Osteoblast (primary cell): ENCODE data around the gene GRAMD4. TPM values are rescaled to one million over a fixed set of nuclear protein-coding genes. Genes with fewer than 3 reads are reported as not detected.

Experiments used
- DNase-seq: peaks from one replicate; pipeline ENCODE4 v3.0.0; 2011; ENCODE audit warnings: low spot score, mixed read lengths; ENCODE audit not compliant: insufficient read length; ENCODE audit errors: missing footprints
- H2AFZ ChIP-seq: 2 replicates; pipeline ENCODE4 v1.6.0; 2011; ENCODE audit warnings: mild to moderate bottlenecking, low read length
- H3K27ac ChIP-seq: 2 replicates; pipeline ENCODE4 v1.5.1; 2011; ENCODE audit warnings: mild to moderate bottlenecking, low read depth, low read length, moderate library complexity
- H3K27me3 ChIP-seq: 2 replicates; pipeline ENCODE4 v1.6.0; 2012; ENCODE audit warnings: mild to moderate bottlenecking, control low read depth, inconsistent platforms, low read length, moderate library complexity; ENCODE audit not compliant: insufficient read depth
- H3K36me3 ChIP-seq: 2 replicates; pipeline ENCODE4 v1.5.1; 2011; ENCODE audit warnings: mild to moderate bottlenecking, low read length, control low read depth, moderate library complexity; ENCODE audit not compliant: insufficient read depth
- H3K4me1 ChIP-seq: 2 replicates; pipeline ENCODE4 v1.5.1; 2011; ENCODE audit warnings: mild to moderate bottlenecking, low read length, control low read depth, moderate library complexity; ENCODE audit not compliant: insufficient read depth
- H3K4me2 ChIP-seq: 2 replicates; pipeline ENCODE4 v1.6.0; 2011; ENCODE audit warnings: mild to moderate bottlenecking, low read length; ENCODE audit not compliant: insufficient read depth
- H3K4me3 ChIP-seq: fragments of 200-600 bp; sonication (generic); 3 replicates; pipeline ENCODE4 v1.5.1; 2012; ENCODE audit warnings: mild to moderate bottlenecking, low read length, inconsistent platforms; ENCODE audit not compliant: insufficient read depth
- H3K79me2 ChIP-seq: 2 replicates; pipeline ENCODE4 v1.6.0; 2012; ENCODE audit warnings: mild to moderate bottlenecking, low read length, control low read depth, inconsistent platforms; ENCODE audit not compliant: insufficient read depth
- H3K9me3 ChIP-seq: 2 replicates; pipeline ENCODE4 v1.5.1; 2011; ENCODE audit warnings: low read depth, low read length, control low read depth
- H4K20me1 ChIP-seq: 2 replicates; pipeline ENCODE4 v1.6.0; 2012; ENCODE audit warnings: mild to moderate bottlenecking, low read length, control low read depth; ENCODE audit not compliant: insufficient read depth
- CTCF ChIP-seq: IDR thresholded peaks from 2 replicates; pipeline ENCODE4 v1.5.1; 2011; ENCODE audit warnings: mild to moderate bottlenecking, low read depth, low read length, moderate library complexity; ENCODE audit errors: extremely low read depth
- total RNA-seq: library from RNA; depleted of rRNA; stranded (reverse); fragments of >200 nt; gene quantifications from 2 replicates; pipeline ENCODE4 v1.2.3, GENCODE V29; 2012

GRAMD4 gene
- total RNA-seq, 1 donor: 17.0 TPM

GRCh38 chr22:46660604-46661201, 40.5 kb downstream of the GRAMD4 start:
- no peak overlapping the region for H3K4me2 ChIP-seq
- H3K9me3 ChIP-seq: no peaks in the 10 kb centered on the region
- no peak for TF ChIP-seq CTCF
- H4K20me1 ChIP-seq: peaks cover 19% of the 10 kb centered on the region
- no peak overlapping the region for H3K4me3 ChIP-seq
- no peak overlapping the region for H3K27ac ChIP-seq
- no peak overlapping the region for H2AFZ ChIP-seq
- no peak for DNase-seq
- H3K79me2 ChIP-seq: no peaks in the 10 kb centered on the region
- H3K36me3 ChIP-seq: no peaks in the 10 kb centered on the region
- H3K4me1 ChIP-seq: no peaks in the 10 kb centered on the region
- H3K27me3 ChIP-seq: no peaks in the 10 kb centered on the region

- no peak overlapping the region for H3K4me2 ChIP-seq
- peak; percentile 99 for DNase-seq
- H3K36me3 ChIP-seq: no peaks in the 10 kb centered on the region
- no peaks in the 10 kb centered on the region for H3K27me3 ChIP-seq
- no peak overlapping the region for H2AFZ ChIP-seq
- no peaks in the 10 kb centered on the region for H3K4me1 ChIP-seq
- TF ChIP-seq CTCF: no peak
- H3K27ac ChIP-seq: no peak overlapping the region
- H3K79me2 ChIP-seq: no peaks in the 10 kb centered on the region
- H3K4me3 ChIP-seq: no peak overlapping the region
- H3K9me3 ChIP-seq: no peaks in the 10 kb centered on the region
- H4K20me1 ChIP-seq: peaks cover 19% of the 10 kb centered on the region
Observed at GRCh38 chr22:46661221-46661851, 41.1 kb downstream of the GRAMD4 start.

- H3K4me1 ChIP-seq: no peaks in the 10 kb centered on the region
- H3K4me3 ChIP-seq: no peak overlapping the region
- TF ChIP-seq CTCF: no peak
- H3K27ac ChIP-seq: no peak overlapping the region
- H3K36me3 ChIP-seq: no peaks in the 10 kb centered on the region
- no peak overlapping the region for H3K4me2 ChIP-seq
- H3K79me2 ChIP-seq: no peaks in the 10 kb centered on the region
- H2AFZ ChIP-seq: no peak overlapping the region
- H4K20me1 ChIP-seq: peaks cover 16% of the 10 kb centered on the region
- H3K9me3 ChIP-seq: no peaks in the 10 kb centered on the region
- DNase-seq: no peak
- no peaks in the 10 kb centered on the region for H3K27me3 ChIP-seq
Observed at GRCh38 chr22:46662226-46662625, 42.0 kb downstream of the GRAMD4 start.

GRCh38 chr22:46663001-46663400, 42.8 kb downstream of the GRAMD4 start:
- H4K20me1 ChIP-seq: peaks cover 15% of the 10 kb centered on the region
- no peak for DNase-seq
- H3K27me3 ChIP-seq: no peaks in the 10 kb centered on the region
- no peak overlapping the region for H3K4me3 ChIP-seq
- no peak for TF ChIP-seq CTCF
- no peak overlapping the region for H2AFZ ChIP-seq
- H3K36me3 ChIP-seq: no peaks in the 10 kb centered on the region
- H3K27ac ChIP-seq: no peak overlapping the region
- H3K79me2 ChIP-seq: no peaks in the 10 kb centered on the region
- no peak overlapping the region for H3K4me2 ChIP-seq
- H3K9me3 ChIP-seq: no peaks in the 10 kb centered on the region
- H3K4me1 ChIP-seq: no peaks in the 10 kb centered on the region
